LNCaP clone FGC (cell line): ENCODE data around the gene GGTLC2.
"Not testable (repeated sequence)": the region's sequence is repeated elsewhere in the genome, so short reads cannot be mapped to it uniquely, and the experiment has no call there.

Source experiments
- DNase-seq: peaks from one replicate; pipeline ENCODE4 v3.0.0-alpha.2; 2011; ENCODE audit warnings: low read depth
- H3K4me3 ChIP-seq: 2 replicates; pipeline ENCODE4 v1.5.1; 2011; ENCODE audit warnings: mild to moderate bottlenecking, low read depth, low read length, control low read depth
- TF ChIP-seq, protein P1 (sequence below): IDR thresholded peaks from 2 replicates; pipeline ENCODE4 v1.5.1; 2012; ENCODE audit warnings: mild to moderate bottlenecking; ENCODE audit not compliant: control insufficient read depth, insufficient read depth; ENCODE audit errors: extremely low read depth

Gene GGTLC2

GRCh38 chr22:22619765-22620414 is 24.5 kb upstream of the GGTLC2 start:
- H3K4me3 ChIP-seq, result no peak overlapping the region
- TF ChIP-seq, protein P1, sequence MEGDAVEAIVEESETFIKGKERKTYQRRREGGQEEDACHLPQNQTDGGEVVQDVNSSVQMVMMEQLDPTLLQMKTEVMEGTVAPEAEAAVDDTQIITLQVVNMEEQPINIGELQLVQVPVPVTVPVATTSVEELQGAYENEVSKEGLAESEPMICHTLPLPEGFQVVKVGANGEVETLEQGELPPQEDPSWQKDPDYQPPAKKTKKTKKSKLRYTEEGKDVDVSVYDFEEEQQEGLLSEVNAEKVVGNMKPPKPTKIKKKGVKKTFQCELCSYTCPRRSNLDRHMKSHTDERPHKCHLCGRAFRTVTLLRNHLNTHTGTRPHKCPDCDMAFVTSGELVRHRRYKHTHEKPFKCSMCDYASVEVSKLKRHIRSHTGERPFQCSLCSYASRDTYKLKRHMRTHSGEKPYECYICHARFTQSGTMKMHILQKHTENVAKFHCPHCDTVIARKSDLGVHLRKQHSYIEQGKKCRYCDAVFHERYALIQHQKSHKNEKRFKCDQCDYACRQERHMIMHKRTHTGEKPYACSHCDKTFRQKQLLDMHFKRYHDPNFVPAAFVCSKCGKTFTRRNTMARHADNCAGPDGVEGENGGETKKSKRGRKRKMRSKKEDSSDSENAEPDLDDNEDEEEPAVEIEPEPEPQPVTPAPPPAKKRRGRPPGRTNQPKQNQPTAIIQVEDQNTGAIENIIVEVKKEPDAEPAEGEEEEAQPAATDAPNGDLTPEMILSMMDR, result no peak
- DNase-seq, result no peak

DNA sequence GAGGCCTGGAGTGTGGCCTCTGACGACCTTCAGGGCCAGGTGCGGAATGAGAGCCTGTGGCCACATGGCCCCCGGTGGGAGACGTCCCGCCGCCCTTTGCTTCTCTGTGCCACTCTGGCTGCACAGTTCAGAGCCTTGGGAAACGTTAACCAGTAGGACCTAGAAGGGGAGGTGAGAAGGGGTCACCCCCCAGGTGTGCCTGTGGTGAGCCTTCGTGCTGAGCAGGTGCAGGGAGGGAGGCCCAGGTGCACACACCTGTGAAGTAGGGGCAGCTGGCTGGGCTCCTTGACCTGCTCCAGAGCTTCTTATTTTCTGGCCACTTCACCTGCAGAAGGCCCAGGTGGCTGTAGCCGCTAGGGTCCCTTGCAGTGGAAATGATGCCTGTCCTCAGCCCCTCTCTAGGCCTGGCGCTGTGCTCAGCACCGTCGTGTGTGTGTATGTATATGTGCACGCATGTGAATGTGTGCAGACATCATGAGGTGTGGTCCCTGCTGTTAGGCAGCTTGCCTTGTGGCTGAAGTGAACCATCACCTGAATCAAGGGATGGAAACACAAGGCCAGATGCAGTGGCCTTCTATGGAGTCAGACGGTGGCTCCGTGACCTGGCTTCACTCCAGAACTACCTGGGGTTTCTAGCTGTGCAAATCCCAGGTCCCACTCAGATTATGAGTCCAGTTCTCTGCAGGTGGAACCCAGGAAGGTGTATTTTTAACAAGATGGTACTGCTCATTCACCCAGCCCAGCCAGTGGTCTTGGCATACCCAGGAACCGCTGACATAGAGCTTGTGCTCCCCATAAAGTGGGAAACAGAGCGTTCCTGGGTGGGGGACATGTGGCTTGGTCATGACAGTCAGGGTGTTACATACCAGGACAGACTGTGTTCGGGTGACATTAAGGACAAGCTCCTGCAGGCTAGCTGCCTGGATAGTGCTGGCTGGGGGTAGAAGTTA is 15.6 kb upstream of the GGTLC2 start:
- not testable (repeated sequence) for DNase-seq, H3K4me3 ChIP-seq

DNA sequence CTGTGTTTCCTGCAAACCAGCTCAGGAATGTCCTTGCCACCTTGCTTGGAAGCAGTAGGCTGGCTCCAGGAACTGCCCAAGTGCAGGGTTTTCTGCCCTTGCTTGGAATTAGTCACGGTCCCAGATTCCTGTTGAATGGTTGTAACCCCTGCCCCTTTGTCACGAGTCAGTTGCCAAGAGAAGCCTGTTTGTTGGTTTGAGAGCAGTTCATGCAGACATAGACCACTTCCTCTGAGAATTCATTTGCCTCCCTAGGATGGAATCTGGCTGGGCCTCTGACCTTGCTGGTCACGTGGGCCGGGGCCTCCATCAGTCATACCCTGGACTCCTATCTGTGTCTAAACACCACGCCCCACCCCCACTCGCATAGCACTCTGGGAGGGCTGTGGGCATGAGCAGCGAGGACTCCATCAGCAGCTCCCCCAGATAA is 13.2 kb upstream of the GGTLC2 start:
- not testable (repeated sequence) for H3K4me3 ChIP-seq, DNase-seq

DNA sequence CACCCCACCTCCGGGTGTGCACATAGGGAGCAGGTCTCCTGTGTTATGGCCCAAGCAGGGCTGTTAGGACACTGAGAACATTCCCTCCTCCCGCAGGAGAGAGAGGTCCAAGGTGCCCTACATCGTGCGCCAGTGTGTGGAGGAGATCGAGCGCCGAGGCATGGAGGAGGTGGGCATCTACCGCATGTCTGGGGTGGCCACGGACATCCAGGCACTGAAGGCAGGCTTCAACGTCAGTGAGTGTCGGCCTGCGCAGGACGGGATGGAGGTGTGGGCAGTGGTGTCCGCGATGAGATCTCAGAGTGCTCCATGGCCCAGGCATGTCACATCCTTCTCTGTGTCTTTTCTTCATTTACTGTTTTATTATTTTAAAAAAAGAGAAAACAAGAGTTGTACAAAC is 12.2 kb upstream of the GGTLC2 start:
- H3K4me3 ChIP-seq, DNase-seq: not testable (repeated sequence)

- not testable (repeated sequence) for H3K4me3 ChIP-seq, DNase-seq
Observed at GRCh38 chr22:22633533-22633932, 10.9 kb upstream of the GGTLC2 start.

GRCh38 chr22:22636260-22636659 is 8.2 kb upstream of the GGTLC2 start:
- not testable (repeated sequence) for DNase-seq, H3K4me3 ChIP-seq
- TF ChIP-seq, protein P1, result peak; percentile 25; the same call in 1 of the 2 replicates

GRCh38 chr22:22638313-22638712 is 6.1 kb upstream of the GGTLC2 start:
- DNase-seq, H3K4me3 ChIP-seq: not testable (repeated sequence)

DNA sequence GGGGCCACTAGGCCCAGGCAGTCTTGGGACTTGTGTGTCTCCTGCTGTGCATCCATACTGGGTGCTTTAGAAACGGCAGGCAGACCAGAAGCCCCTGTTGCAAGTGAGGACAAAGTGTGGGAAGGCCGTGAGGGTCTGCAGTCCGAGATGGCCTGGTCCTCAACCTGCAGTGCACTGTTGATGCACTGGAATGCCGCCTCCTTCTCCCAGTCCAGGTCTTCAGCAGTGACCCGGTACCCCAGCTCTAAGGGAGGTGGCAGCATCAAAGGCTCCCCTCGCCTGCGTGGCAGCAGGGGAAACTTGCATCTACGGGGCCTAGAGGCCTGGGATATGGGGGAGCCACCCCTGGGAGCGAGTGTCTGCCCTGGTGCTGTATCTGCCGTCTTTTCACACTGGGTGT is 2.2 kb upstream of the GGTLC2 start:
- not testable (repeated sequence) for DNase-seq, H3K4me3 ChIP-seq

- not testable (repeated sequence) for H3K4me3 ChIP-seq, DNase-seq
Observed at GRCh38 chr22:22645969-22646368, 1.6 kb downstream of the GGTLC2 start.

DNA sequence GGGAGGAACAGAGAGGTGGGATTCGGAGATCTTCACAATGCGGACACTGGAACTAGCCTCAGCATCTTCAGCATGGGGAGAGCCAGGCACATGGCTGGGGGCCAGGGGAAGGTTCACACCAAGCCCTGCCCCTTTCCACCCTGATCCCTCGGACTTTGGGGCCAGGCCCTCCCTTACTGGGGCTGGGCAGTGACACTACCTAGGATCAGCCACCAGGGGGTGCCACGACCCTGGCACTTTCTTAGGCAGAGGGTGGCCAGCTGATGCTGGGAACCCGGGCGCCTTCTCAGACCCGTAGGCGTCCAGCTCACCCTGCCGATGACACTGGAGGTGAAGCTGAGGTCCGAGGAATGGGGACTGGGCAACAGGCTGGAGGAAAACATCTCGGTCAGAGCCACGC is 3.5 kb downstream of the GGTLC2 start:
- H3K4me3 ChIP-seq, DNase-seq: not testable (repeated sequence)

DNA sequence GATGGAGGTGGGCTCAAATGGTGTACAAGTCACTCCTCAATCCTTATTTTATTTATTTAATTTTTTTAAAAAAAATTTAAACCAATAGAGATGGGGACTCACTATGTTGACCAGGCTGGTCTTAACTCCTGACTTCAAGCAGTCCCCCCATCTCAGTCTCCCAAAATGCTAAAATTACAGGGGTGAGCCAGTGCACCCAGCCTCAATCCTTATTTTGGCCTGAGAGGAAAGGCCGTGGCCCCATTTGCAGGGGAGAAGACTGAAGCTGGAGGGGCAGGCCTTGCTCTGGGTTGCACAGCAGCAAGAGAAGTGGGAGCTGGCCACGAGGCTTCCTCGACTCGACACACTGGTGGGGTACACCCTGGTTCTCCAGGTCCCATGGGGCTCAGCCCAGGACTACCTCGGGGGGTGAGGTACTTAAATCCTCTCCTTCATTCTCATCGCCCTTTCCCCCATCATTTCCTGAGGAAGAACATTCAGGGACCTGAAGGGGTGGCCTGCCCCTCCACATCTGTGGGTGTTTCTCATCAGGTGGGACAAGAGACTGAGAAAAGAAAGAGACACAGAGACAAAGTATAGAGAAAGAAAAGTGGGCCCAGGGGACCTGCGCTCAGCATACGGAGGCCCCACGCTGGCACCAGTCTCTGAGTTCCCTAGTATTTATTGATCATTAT is 4.6 kb downstream of the GGTLC2 start:
- not testable (repeated sequence) for H3K4me3 ChIP-seq, DNase-seq

DNA sequence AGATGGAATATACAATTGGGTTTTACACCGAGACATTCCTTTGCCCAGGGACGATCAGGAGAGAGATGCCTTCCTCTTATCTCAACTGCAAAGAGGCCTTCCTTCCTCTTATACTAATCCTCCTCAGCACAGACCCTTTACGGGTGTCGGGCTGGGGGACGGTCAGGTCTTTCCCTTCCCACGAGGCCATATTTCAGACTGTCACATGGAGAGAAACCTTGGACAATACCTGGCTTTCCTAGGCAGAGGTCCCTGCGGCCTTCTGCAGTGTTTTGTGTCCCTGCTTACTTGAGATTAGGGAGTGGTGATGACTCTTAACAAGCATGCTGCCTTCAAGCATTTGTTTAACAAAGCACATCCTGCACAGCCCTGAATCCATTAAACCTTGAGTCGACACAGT is 5.3 kb downstream of the GGTLC2 start:
- not testable (repeated sequence) for H3K4me3 ChIP-seq, DNase-seq

DNA sequence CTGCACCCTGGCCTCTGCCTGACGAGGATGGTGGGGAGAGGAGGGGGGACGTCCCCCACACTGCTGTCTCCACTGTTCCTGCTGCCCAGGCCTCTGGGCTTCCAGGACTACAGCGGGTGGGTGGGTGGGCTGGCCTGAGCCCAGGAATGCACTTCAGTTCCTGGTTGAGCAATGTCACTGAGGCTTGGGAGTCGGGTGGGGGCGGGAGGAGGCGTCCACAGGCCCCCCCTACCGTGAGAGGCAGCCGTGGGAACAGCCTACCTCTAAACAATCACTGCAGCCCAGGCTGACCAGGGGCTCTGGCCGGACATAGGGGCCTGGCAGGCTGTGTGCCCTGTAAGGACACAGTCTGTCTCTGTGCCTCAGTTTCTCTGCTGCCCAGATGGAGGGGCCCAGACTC is 6.0 kb downstream of the GGTLC2 start:
- not testable (repeated sequence) for H3K4me3 ChIP-seq, DNase-seq

GRCh38 chr22:22650803-22651515 is 6.5 kb downstream of the GGTLC2 start:
- DNase-seq, H3K4me3 ChIP-seq: not testable (repeated sequence)

DNA sequence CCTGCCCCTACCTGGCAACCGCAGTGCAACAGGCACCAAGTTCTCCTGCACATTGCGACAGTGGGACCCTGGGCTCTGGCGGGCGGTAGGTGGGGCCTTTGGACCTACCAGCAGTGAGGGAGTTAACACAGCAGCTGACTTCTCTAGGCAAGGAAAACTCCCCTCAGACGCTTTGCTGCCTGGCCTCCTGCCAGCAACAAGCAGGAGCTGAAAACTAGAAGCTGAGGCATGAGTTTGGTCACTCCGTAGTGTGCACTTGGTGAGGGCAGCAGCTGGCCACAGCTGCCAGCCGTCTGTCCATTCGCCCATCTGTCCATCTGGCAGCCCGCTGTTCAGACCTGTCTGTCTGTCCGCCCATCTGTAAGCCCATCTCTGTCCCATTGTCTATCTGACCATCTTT is 7.2 kb downstream of the GGTLC2 start:
- not testable (repeated sequence) for DNase-seq

GRCh38 chr22:22652102-22652501 is 7.7 kb downstream of the GGTLC2 start:
- DNase-seq, H3K4me3 ChIP-seq: not testable (repeated sequence)

More for the DNA sequence above, 7.2 kb downstream of the GGTLC2 start:
- not testable (repeated sequence) for H3K4me3 ChIP-seq
